Kidney epithelial cell (primary cell): ENCODE results near the gene CREBRF. TPM values are rescaled to one million over a fixed set of nuclear protein-coding genes. Genes with fewer than 3 reads are reported as not detected.
"Not testable (repeated sequence)": the region's sequence is repeated elsewhere in the genome, so short reads cannot be mapped to it uniquely, and the experiment has no call there.

Source experiments
- DNase-seq: peaks from one replicate; pipeline ENCODE4 v3.0.0-alpha.2; 2010; ENCODE audit warnings: low read depth
- H3K27me3 ChIP-seq: 2 replicates; pipeline ENCODE4 v1.6.0; 2011; ENCODE audit warnings: low read length; ENCODE audit not compliant: control insufficient read depth, insufficient read depth
- H3K36me3 ChIP-seq: 2 replicates; pipeline ENCODE4 v1.5.1; 2011; ENCODE audit warnings: low read length; ENCODE audit not compliant: control insufficient read depth, insufficient read depth
- H3K4me3 ChIP-seq: 2 replicates; pipeline ENCODE4 v1.5.1; 2011; ENCODE audit warnings: low read depth, mild to moderate bottlenecking, control low read depth, low read length
- total RNA-seq: library from RNA; depleted of rRNA; stranded (reverse); fragments of >200 nt; gene quantifications from 2 replicates; pipeline ENCODE4 v1.2.3, GENCODE V29; 2015
- TF ChIP-seq, protein P1 (sequence below): IDR thresholded peaks from 2 replicates; pipeline ENCODE4 v1.5.1; 2011; ENCODE audit warnings: mild to moderate bottlenecking, moderate library complexity, low read length, control low read depth, inconsistent platforms; ENCODE audit not compliant: insufficient read depth, poor library complexity, severe bottlenecking

The CREBRF gene
- total RNA-seq, 1 donor from 2014 or later = 11.4 TPM

DNA sequence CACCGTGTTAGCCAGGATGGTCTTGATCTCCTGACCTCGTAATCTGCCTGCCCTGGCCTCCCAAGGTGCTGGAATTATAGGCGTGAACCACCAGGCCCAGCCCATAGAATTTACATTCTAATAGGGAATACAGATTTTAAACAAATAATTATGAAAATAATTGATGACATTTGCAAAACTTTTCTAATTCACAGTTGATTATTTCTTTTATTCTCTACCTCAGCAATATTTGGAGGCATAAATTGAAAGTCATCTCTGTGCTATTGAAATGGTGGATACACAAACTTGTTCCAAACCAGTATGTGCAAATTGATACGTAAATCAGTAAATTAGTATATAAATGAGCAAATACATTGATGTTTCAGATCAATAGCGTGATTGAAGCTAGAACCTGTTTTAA is 96.4 kb downstream of the CREBRF start:
- Histone ChIP-seq H3K4me3 (no peak overlapping the region), H3K36me3 (no peaks in the 10 kb centered on the region), H3K27me3 (no peaks in the 10 kb centered on the region)
- DNase-seq = no peak
- TF ChIP-seq, protein P1, sequence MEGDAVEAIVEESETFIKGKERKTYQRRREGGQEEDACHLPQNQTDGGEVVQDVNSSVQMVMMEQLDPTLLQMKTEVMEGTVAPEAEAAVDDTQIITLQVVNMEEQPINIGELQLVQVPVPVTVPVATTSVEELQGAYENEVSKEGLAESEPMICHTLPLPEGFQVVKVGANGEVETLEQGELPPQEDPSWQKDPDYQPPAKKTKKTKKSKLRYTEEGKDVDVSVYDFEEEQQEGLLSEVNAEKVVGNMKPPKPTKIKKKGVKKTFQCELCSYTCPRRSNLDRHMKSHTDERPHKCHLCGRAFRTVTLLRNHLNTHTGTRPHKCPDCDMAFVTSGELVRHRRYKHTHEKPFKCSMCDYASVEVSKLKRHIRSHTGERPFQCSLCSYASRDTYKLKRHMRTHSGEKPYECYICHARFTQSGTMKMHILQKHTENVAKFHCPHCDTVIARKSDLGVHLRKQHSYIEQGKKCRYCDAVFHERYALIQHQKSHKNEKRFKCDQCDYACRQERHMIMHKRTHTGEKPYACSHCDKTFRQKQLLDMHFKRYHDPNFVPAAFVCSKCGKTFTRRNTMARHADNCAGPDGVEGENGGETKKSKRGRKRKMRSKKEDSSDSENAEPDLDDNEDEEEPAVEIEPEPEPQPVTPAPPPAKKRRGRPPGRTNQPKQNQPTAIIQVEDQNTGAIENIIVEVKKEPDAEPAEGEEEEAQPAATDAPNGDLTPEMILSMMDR = no peak

DNA sequence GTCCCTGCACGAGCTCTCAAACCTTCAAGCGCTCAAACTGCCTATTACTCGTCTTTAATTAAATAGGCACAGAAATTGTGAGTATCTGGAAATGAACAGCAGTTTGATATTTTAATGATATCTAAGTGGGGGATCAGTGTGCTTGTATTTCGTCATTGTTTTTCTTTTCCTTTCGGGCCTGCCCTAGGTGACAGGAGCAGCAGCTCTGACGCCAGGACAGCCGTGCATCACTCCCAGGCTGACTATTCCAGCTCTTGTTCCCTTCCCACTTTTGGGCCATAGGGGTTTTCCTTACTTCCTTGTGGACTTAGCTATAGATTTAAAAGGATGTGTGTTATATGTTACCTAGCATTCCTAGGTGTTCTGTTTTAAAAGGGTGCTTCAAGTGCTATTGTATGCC is 97.7 kb downstream of the CREBRF start:
- no peaks in the 10 kb centered on the region for H3K27me3 ChIP-seq
- H3K36me3 ChIP-seq = no peaks in the 10 kb centered on the region
- no peak overlapping the region for H3K4me3 ChIP-seq
- TF ChIP-seq, protein P1 = no peak
- DNase-seq = no peak

DNA sequence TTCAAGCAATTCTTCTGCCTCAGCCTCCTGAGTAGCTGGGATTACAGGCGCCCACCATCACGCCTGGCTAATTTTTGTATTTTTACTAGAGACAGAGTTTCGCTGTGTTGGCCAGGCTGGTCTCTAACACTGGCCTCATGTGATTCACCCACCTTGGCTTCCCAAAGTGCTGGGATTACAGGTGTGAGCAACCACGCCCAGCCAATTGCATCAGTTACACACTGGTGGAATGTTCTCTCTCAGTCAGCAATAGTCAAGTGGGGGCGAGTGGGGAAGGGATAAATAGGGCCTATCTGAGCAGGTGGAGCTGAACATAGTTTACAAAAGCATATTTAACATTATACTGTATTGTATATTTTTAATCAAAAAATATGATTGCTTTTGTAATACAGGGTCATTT is 98.5 kb downstream of the CREBRF start:
- not testable (repeated sequence) for H3K36me3 ChIP-seq, H3K4me3 ChIP-seq, H3K27me3 ChIP-seq, DNase-seq

DNA sequence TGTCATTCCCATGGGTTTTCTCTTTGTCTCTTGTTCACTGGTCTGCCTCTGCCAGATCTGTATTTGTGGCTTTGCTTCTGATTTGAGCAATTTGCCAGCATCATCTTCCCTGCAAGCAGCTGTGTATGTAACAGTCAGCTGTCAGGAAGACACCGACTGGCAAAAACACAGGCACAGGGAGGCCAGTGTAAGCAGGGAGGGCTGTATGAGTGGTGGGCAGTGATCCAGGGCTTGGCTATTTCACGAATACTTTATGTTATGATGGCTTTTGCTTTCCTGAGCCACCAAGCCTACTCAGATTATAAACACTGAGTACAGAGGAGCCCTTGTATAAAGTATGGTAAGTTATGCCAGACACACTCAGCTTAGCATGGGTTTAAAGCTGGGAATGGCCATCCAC is 99.8 kb downstream of the CREBRF start:
- H3K36me3 ChIP-seq = no peaks in the 10 kb centered on the region
- H3K27me3 ChIP-seq = no peaks in the 10 kb centered on the region

DNA sequence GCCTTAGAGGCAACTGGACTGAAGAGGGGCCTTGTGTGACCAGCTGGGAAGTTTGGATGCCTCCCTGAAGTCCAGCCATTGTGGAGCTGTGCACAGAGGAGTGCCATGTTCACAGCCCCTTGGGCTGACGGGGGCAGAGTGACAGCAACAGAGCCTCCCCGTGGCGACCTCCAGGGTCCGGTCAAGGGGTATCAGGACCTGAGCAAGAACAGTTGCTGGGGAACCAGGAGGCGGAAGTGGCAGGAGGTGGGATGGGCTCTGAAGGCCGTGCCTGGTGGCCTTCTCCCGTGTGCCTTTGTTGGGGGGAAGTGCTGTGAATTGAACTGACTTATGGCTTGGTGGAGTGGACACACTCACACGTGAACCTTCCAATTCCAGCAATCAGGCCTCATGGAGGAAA is 102.2 kb downstream of the CREBRF start:
- DNase-seq = no peak
- no peaks in the 10 kb centered on the region for H3K36me3 ChIP-seq
- no peak overlapping the region for H3K4me3 ChIP-seq
- no peaks in the 10 kb centered on the region for H3K27me3 ChIP-seq
- TF ChIP-seq, protein P1 = no peak

More for the DNA sequence above, 99.8 kb downstream of the CREBRF start:
- no peak for DNase-seq
- TF ChIP-seq, protein P1 = no peak
- no peak overlapping the region for H3K4me3 ChIP-seq

DNA sequence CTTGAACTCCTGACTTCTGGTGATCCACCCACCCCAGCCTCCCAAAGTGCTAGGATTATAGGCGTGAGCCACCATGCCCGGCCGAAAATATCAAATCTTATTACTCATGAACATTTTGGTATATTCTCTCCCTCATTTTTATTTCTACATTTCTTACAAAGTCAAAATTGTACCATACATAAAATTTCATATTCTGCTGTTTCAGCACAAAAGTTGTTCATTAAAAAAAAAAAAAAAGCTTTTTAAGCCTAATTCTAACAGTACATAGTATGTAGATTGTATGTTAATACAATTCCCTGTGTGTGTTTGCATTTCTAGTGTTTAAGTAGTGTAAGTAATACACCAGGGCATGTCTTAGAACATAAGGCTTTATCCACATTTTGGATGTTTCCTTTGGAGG is 103.1 kb downstream of the CREBRF start:
- TF ChIP-seq, protein P1 = no peak
- no peaks in the 10 kb centered on the region for H3K36me3 ChIP-seq
- no peak for DNase-seq
- H3K27me3 ChIP-seq = no peaks in the 10 kb centered on the region
- no peak overlapping the region for H3K4me3 ChIP-seq
